ENCODE results near the gene CALR3. TPM values are rescaled to one million over a fixed set of nuclear protein-coding genes. Genes with fewer than 3 reads are reported as not detected.
A peak's percentile ranks its signal among the peaks of the same experiment; 100 is the strongest.

Gene CALR3
- total RNA-seq, 2 experiments from 2014 or later: not detected

GRCh38 chr19:16530540-16531379, 34.8 kb upstream of the CALR3 start:
- CTCF ChIA-PET: no interaction called here

GRCh38 chr19:16529466-16530144, 33.6 kb upstream of the CALR3 start:
- Mint-ChIP-seq H3K27me3 (no peaks in the 10 kb centered on the region), H3K27ac (no peak overlapping the region), H3K36me3 (ENCODE audit: low read depth) (peaks cover 82% of the 10 kb centered on the region), H3K4me1 (ENCODE audit: low read depth) (no peaks in the 10 kb centered on the region), H3K9me3 (no peaks in the 10 kb centered on the region), H3K4me3 (no peak overlapping the region)
- Histone ChIP-seq H3K4me3 (ENCODE audit: low read length) (no peak overlapping the region), H3K4me1 (ENCODE audit: insufficient read depth, low read length) (no peaks in the 10 kb centered on the region), H3K9me3 (ENCODE audit: control insufficient read depth in 1 of 2, insufficient read depth in 1 of 2, low read length in 2 of 2) (no peaks in the 10 kb centered on the region), H3K36me3 (ENCODE audit: insufficient read depth, low read length) (peaks cover 94% of the 10 kb centered on the region), H3K27me3 (ENCODE audit: control insufficient read depth in 1 of 2, insufficient read depth in 2 of 2, low read length in 2 of 2) (no peaks in the 10 kb centered on the region), H3K27ac (ENCODE audit: low read depth in 1 of 2, low read length in 2 of 2) (no peak overlapping the region)
- intact Hi-C loops (cut with DNase I, micrococcal nuclease): no loop called here
- no peak for TF ChIP-seq CTCF (IDR thresholded peaks at IDR 0.05)
- no peak for DNase-seq
- POLR2A ChIA-PET: no interaction called here
- ATAC-seq (ENCODE audit: poor library complexity): no peak
- CTCF ChIA-PET: no interaction called here

More at GRCh38 chr19:16530540-16531379, 34.8 kb upstream of the CALR3 start:
- no peaks in the 10 kb centered on the region for H3K27me3 ChIP-seq (ENCODE audit: control insufficient read depth in 1 of 2, insufficient read depth in 2 of 2, low read length in 2 of 2)
- H3K27ac ChIP-seq (ENCODE audit: low read depth in 1 of 2, low read length in 2 of 2): no peak overlapping the region
- H3K9me3 ChIP-seq (ENCODE audit: control insufficient read depth in 1 of 2, insufficient read depth in 1 of 2, low read length in 2 of 2): no peaks in the 10 kb centered on the region
- ATAC-seq (ENCODE audit: poor library complexity) (no peak), DNase-seq (no peak)
- TF ChIP-seq CTCF (IDR thresholded peaks at IDR 0.05): no peak
- Mint-ChIP-seq H3K9me3 (no peaks in the 10 kb centered on the region), H3K4me3 (no peak overlapping the region), H3K4me1 (ENCODE audit: low read depth) (no peaks in the 10 kb centered on the region), H3K27me3 (no peaks in the 10 kb centered on the region), H3K36me3 (ENCODE audit: low read depth) (peaks cover 83% of the 10 kb centered on the region), H3K27ac (no peak overlapping the region)
- POLR2A ChIA-PET: no interaction called here
- no peak overlapping the region for H3K4me3 ChIP-seq (ENCODE audit: low read length)
- intact Hi-C loops (cut with DNase I, micrococcal nuclease): no loop called here
- H3K36me3 ChIP-seq (ENCODE audit: insufficient read depth, low read length): peaks cover 93% of the 10 kb centered on the region
- no peaks in the 10 kb centered on the region for H3K4me1 ChIP-seq (ENCODE audit: insufficient read depth, low read length)

- CTCF ChIA-PET: interaction anchor here (0.8 kb wide), 1 partner anchor 34 kb away, joined by 3 read pairs; no protein-coding TSS in a partner anchor
- Histone ChIP-seq H3K27ac (ENCODE audit: low read depth in 1 of 2, low read length in 2 of 2) (no peak overlapping the region), H3K4me1 (ENCODE audit: insufficient read depth, low read length) (no peaks in the 10 kb centered on the region), H3K9me3 (ENCODE audit: control insufficient read depth in 1 of 2, insufficient read depth in 1 of 2, low read length in 2 of 2) (no peaks in the 10 kb centered on the region), H3K4me3 (ENCODE audit: low read length) (no peak overlapping the region), H3K27me3 (ENCODE audit: control insufficient read depth in 1 of 2, insufficient read depth in 2 of 2, low read length in 2 of 2) (no peaks in the 10 kb centered on the region), H3K36me3 (ENCODE audit: insufficient read depth, low read length) (peaks cover 94% of the 10 kb centered on the region)
- no peaks in the 10 kb centered on the region for H3K4me1 Mint-ChIP-seq (ENCODE audit: low read depth)
- POLR2A ChIA-PET: no interaction called here
- no peaks in the 10 kb centered on the region for H3K9me3 Mint-ChIP-seq
- intact Hi-C loops (cut with DNase I, micrococcal nuclease): no loop called here
- H3K4me3 Mint-ChIP-seq: no peak overlapping the region
- H3K27ac Mint-ChIP-seq: no peak overlapping the region
- ATAC-seq (ENCODE audit: poor library complexity) (peak; percentile 66), DNase-seq (peak in 13 of 14 experiments; percentile 18 to 70 (median 39))
- H3K27me3 Mint-ChIP-seq: no peaks in the 10 kb centered on the region
- TF ChIP-seq CTCF (IDR thresholded peaks at IDR 0.05): peak; percentile 42
- peaks cover 81% of the 10 kb centered on the region for H3K36me3 Mint-ChIP-seq (ENCODE audit: low read depth)
Observed at GRCh38 chr19:16527971-16528521, 32.1 kb upstream of the CALR3 start.

Measured in CD4-positive, alpha-beta T cell (primary cell).